ENCODE data around the gene TDRD1. TPM values are rescaled to one million over a fixed set of nuclear protein-coding genes. Genes with fewer than 3 reads are reported as not detected.

TDRD1 gene
- total RNA-seq, 1 experiment from 2014 or later = 0.14 TPM

GRCh38 chr10:114176511-114176910, 2.6 kb upstream of the TDRD1 start:
- H3K9me3 Mint-ChIP-seq (ENCODE audit: unreplicated experiment) = no peaks in the 10 kb centered on the region
- no peak overlapping the region for H3K4me3 ChIP-seq (ENCODE audit: low read depth, low read length)
- no peak for DNase-seq
- H3K27me3 ChIP-seq (replicated peaks; ENCODE audit: control insufficient read depth, insufficient read depth, low read length) = no peaks in the 10 kb centered on the region
- no TSS peak for BruUV-seq (replicated peaks)
- no peaks in the 10 kb centered on the region for H3K36me3 ChIP-seq (ENCODE audit: control insufficient read depth, insufficient read depth, low read length)
- ChIA-PET POLR2A (no interaction called here), CTCF (no interaction called here)
- intact Hi-C loops (cut with micrococcal nuclease; ENCODE audit: unreplicated experiment) = no loop called here
- no peak overlapping the region for H3K27ac Mint-ChIP-seq (ENCODE audit: unreplicated experiment)
- H3K9me3 ChIP-seq = no peaks in the 10 kb centered on the region
- H3K4me1 ChIP-seq = peaks cover 9% of the 10 kb centered on the region; the same call in 1 of the 2 replicates
- TF ChIP-seq CTCF (IDR thresholded peaks at IDR 0.05; ENCODE audit: insufficient read depth in 1 of 2, low read depth in 1 of 2, low read length in 1 of 2, severe bottlenecking in 1 of 2, unreplicated experiment in 1 of 2) = no peak
- H3K4me1 Mint-ChIP-seq (ENCODE audit: low read depth, unreplicated experiment) = no peaks in the 10 kb centered on the region
- no peaks in the 10 kb centered on the region for H3K27me3 Mint-ChIP-seq (ENCODE audit: insufficient read depth, unreplicated experiment)
- no peak overlapping the region for H3K4me3 Mint-ChIP-seq (ENCODE audit: unreplicated experiment)
- H3K36me3 Mint-ChIP-seq (ENCODE audit: insufficient read depth, unreplicated experiment) = peaks cover 19% of the 10 kb centered on the region

- BruUV-seq (replicated peaks) = no TSS peak
- CTCF ChIA-PET = no interaction called here
- no peak overlapping the region for H3K4me3 Mint-ChIP-seq (ENCODE audit: unreplicated experiment)
Measured at GRCh38 chr10:114179747-114180146, 594 bp downstream of the TDRD1 start.

GRCh38 chr10:114180937-114181336, 1.8 kb downstream of the TDRD1 start:
- no peak for DNase-seq
- no peak overlapping the region for H3K27ac Mint-ChIP-seq (ENCODE audit: unreplicated experiment)
- POLR2A ChIA-PET = no interaction called here
- H3K36me3 Mint-ChIP-seq (ENCODE audit: insufficient read depth, unreplicated experiment) = peaks cover 5% of the 10 kb centered on the region
- H3K27me3 ChIP-seq (replicated peaks; ENCODE audit: control insufficient read depth, insufficient read depth, low read length) = no peaks in the 10 kb centered on the region
- no peak for TF ChIP-seq CTCF (IDR thresholded peaks at IDR 0.05; ENCODE audit: insufficient read depth in 1 of 2, low read depth in 1 of 2, low read length in 1 of 2, severe bottlenecking in 1 of 2, unreplicated experiment in 1 of 2)
- H3K9me3 Mint-ChIP-seq (ENCODE audit: unreplicated experiment) = no peaks in the 10 kb centered on the region
- H3K4me3 ChIP-seq (ENCODE audit: low read depth, low read length) = no peak overlapping the region
- no peaks in the 10 kb centered on the region for H3K9me3 ChIP-seq
- no peaks in the 10 kb centered on the region for H3K27me3 Mint-ChIP-seq (ENCODE audit: insufficient read depth, unreplicated experiment)
- no peaks in the 10 kb centered on the region for H3K4me1 Mint-ChIP-seq (ENCODE audit: low read depth, unreplicated experiment)
- intact Hi-C loops (cut with micrococcal nuclease; ENCODE audit: unreplicated experiment) = no loop called here
- H3K4me3 Mint-ChIP-seq (ENCODE audit: unreplicated experiment) = no peak overlapping the region
- H3K4me1 ChIP-seq = no peaks in the 10 kb centered on the region
- BruUV-seq (replicated peaks) = no TSS peak
- CTCF ChIA-PET = no interaction called here
- H3K36me3 ChIP-seq (ENCODE audit: control insufficient read depth, insufficient read depth, low read length) = no peaks in the 10 kb centered on the region

More at GRCh38 chr10:114179747-114180146, 594 bp downstream of the TDRD1 start:
- Histone ChIP-seq H3K9me3 (no peaks in the 10 kb centered on the region), H3K4me1 (no peaks in the 10 kb centered on the region), H3K4me3 (ENCODE audit: low read depth, low read length) (no peak overlapping the region), H3K36me3 (ENCODE audit: control insufficient read depth, insufficient read depth, low read length) (no peaks in the 10 kb centered on the region), H3K27me3 (replicated peaks; ENCODE audit: control insufficient read depth, insufficient read depth, low read length) (no peaks in the 10 kb centered on the region)
- Mint-ChIP-seq H3K36me3 (ENCODE audit: insufficient read depth, unreplicated experiment) (peaks cover 5% of the 10 kb centered on the region), H3K4me1 (ENCODE audit: low read depth, unreplicated experiment) (no peaks in the 10 kb centered on the region), H3K27ac (ENCODE audit: unreplicated experiment) (no peak overlapping the region), H3K27me3 (ENCODE audit: insufficient read depth, unreplicated experiment) (no peaks in the 10 kb centered on the region), H3K9me3 (ENCODE audit: unreplicated experiment) (no peaks in the 10 kb centered on the region)
- POLR2A ChIA-PET = no interaction called here
- intact Hi-C loops (cut with micrococcal nuclease; ENCODE audit: unreplicated experiment) = no loop called here
- no peak for TF ChIP-seq CTCF (IDR thresholded peaks at IDR 0.05; ENCODE audit: insufficient read depth in 1 of 2, low read depth in 1 of 2, low read length in 1 of 2, severe bottlenecking in 1 of 2, unreplicated experiment in 1 of 2)
- no peak for DNase-seq
